Type B pancreatic cell (in vitro differentiated cells): Measurements from ENCODE around the gene PBOV1. TPM values are rescaled to one million over a fixed set of nuclear protein-coding genes. Genes with fewer than 3 reads are reported as not detected.

Source experiments
- DNase-seq: peaks from one replicate; pipeline ENCODE4 v3.0.0; 2021; ENCODE audit warnings: mixed read lengths; ENCODE audit not compliant: unreplicated experiment; ENCODE audit errors: extremely low spot score
- H3K27ac Mint-ChIP-seq: 2 replicates; pipeline ENCODE4 v1.8.0; 2021; ENCODE audit warnings: mild to moderate bottlenecking, mixed read lengths
- H3K27me3 Mint-ChIP-seq: 2 replicates; pipeline ENCODE4 v1.8.0; 2021; ENCODE audit warnings: mixed read lengths
- H3K36me3 Mint-ChIP-seq: 2 replicates; pipeline ENCODE4 v1.8.0; 2021; ENCODE audit warnings: mixed read lengths
- H3K4me1 Mint-ChIP-seq: one replicate; pipeline ENCODE4 v1.8.0; 2021; ENCODE audit warnings: mixed read lengths; ENCODE audit not compliant: unreplicated experiment
- H3K4me3 Mint-ChIP-seq: 2 replicates; pipeline ENCODE4 v1.8.0; 2021; ENCODE audit warnings: mild to moderate bottlenecking, mixed read lengths
- H3K9me3 Mint-ChIP-seq: 2 replicates; pipeline ENCODE4 v1.8.0; 2021; ENCODE audit warnings: mixed read lengths
- CTCF ChIP-seq: fragments of 200-600 bp; sonication (generic); conservative IDR thresholded peaks from 2 replicates; pipeline ENCODE4 v1.5.0; 2021; ENCODE audit warnings: antibody characterized with exemption, mild to moderate bottlenecking
- total RNA-seq: library from RNA; stranded (reverse); gene quantifications from 2 replicates; pipeline ENCODE4 v1.2.1, GENCODE V29; 2021; ENCODE audit warnings: low replicate concordance

PBOV1 gene
- total RNA-seq, 1 donor from 2014 or later: not detected

GRCh38 chr6:138198430-138199091 lies 19.7 kb downstream of the PBOV1 start:
- no peak overlapping the region for H3K27ac Mint-ChIP-seq
- peaks cover 4% of the 10 kb centered on the region for H3K36me3 Mint-ChIP-seq
- H3K27me3 Mint-ChIP-seq: no peaks in the 10 kb centered on the region
- no peak for TF ChIP-seq CTCF
- H3K4me1 Mint-ChIP-seq: peaks cover 11% of the 10 kb centered on the region
- H3K4me3 Mint-ChIP-seq: no peak overlapping the region
- DNase-seq: no peak
- H3K9me3 Mint-ChIP-seq: peaks cover 6% of the 10 kb centered on the region

GRCh38 chr6:138197570-138197969 lies 20.7 kb downstream of the PBOV1 start:
- Mint-ChIP-seq H3K4me3 (no peak overlapping the region), H3K9me3 (peaks cover 6% of the 10 kb centered on the region), H3K27ac (no peak overlapping the region), H3K4me1 (peaks cover 11% of the 10 kb centered on the region), H3K36me3 (peaks cover 4% of the 10 kb centered on the region), H3K27me3 (no peaks in the 10 kb centered on the region)
- no peak for TF ChIP-seq CTCF
- DNase-seq: no peak

- peaks cover 11% of the 10 kb centered on the region for H3K4me1 Mint-ChIP-seq
- peak overlapping the region; percentile 48 for H3K27ac Mint-ChIP-seq
- DNase-seq: no peak
- no peaks in the 10 kb centered on the region for H3K27me3 Mint-ChIP-seq
- H3K9me3 Mint-ChIP-seq: peaks cover 5% of the 10 kb centered on the region
- TF ChIP-seq CTCF: no peak
- H3K36me3 Mint-ChIP-seq: peaks cover 1% of the 10 kb centered on the region
- no peak overlapping the region for H3K4me3 Mint-ChIP-seq
Observed at GRCh38 chr6:138196122-138196738, 22.1 kb downstream of the PBOV1 start.

- H3K27ac Mint-ChIP-seq: peak overlapping the region; percentile 24
Observed at GRCh38 chr6:138194287-138194686, 24.0 kb downstream of the PBOV1 start.

GRCh38 chr6:138188278-138188941 lies 29.9 kb downstream of the PBOV1 start:
- Mint-ChIP-seq H3K27me3 (no peaks in the 10 kb centered on the region), H3K4me1 (peaks cover 14% of the 10 kb centered on the region), H3K9me3 (no peaks in the 10 kb centered on the region), H3K4me3 (peak overlapping the region; percentile 20), H3K27ac (peak overlapping the region; percentile 70), H3K36me3 (no peaks in the 10 kb centered on the region)
- no peak for DNase-seq
- TF ChIP-seq CTCF: no peak

More at GRCh38 chr6:138194287-138194686, 24.0 kb downstream of the PBOV1 start:
- H3K9me3 Mint-ChIP-seq: peaks cover 3% of the 10 kb centered on the region
- H3K36me3 Mint-ChIP-seq: no peaks in the 10 kb centered on the region
- H3K4me3 Mint-ChIP-seq: no peak overlapping the region
- no peak for DNase-seq
- H3K4me1 Mint-ChIP-seq: peaks cover 11% of the 10 kb centered on the region
- no peaks in the 10 kb centered on the region for H3K27me3 Mint-ChIP-seq
- no peak for TF ChIP-seq CTCF
